Activated T-cell treated with anti-CD3 and anti-CD28 coated beads, Interleukin-2, amount 50 U/mL, for 4 hours (primary cell): Measurements from ENCODE around the gene MAGEL2. TPM values are rescaled to one million over a fixed set of nuclear protein-coding genes. Genes with fewer than 3 reads are reported as not detected.

Experiments
- ATAC-seq, 2 donors: fragments of 200-7000 bp; cut with Tn5 transposase; one replicate each; pipeline ENCODE4 v1.10.0; 2021
- DNase-seq: peaks from one replicate; pipeline ENCODE4 v3.0.0-alpha.2; 2020
- H3K27me3 Mint-ChIP-seq: one replicate; pipeline ENCODE4 v1.8.0; 2021; ENCODE audit warnings: low read depth, mixed read lengths
- H3K36me3 Mint-ChIP-seq: one replicate; pipeline ENCODE4 v1.8.0; 2022; ENCODE audit warnings: mixed read lengths; ENCODE audit not compliant: insufficient read depth
- H3K4me1 Mint-ChIP-seq: one replicate; pipeline ENCODE4 v1.8.0; 2021; ENCODE audit warnings: low read depth, mixed read lengths
- H3K4me3 Mint-ChIP-seq: one replicate; pipeline ENCODE4 v1.8.0; 2021; ENCODE audit warnings: mild to moderate bottlenecking, moderate library complexity, mixed read lengths
- H3K9me3 Mint-ChIP-seq: one replicate; pipeline ENCODE4 v1.8.0; 2021; ENCODE audit warnings: mixed read lengths
- total RNA-seq, 3 donors: library from RNA; stranded (reverse); gene quantifications; one replicate each; pipeline ENCODE4 v1.2.1, GENCODE V29; 2021

Gene MAGEL2
- total RNA-seq = not detected

- Mint-ChIP-seq H3K4me3 (no peak within 1 kb of the TSS), H3K36me3 (no peaks in the 10 kb centered on the region), H3K27me3 (peaks cover 9% of the 10 kb centered on the region), H3K4me1 (no peaks in the 10 kb centered on the region), H3K9me3 (no peaks in the 10 kb centered on the region)
- DNase-seq (no peak), ATAC-seq (no peak)
These were observed at the start of gene MAGEL2 for GRCh38 chr15:23647421-23648370. Gene MAGEL2 (minus strand): TSS chr15:23647867. CDS start chr15:23647742, 125 bp downstream.

DNA sequence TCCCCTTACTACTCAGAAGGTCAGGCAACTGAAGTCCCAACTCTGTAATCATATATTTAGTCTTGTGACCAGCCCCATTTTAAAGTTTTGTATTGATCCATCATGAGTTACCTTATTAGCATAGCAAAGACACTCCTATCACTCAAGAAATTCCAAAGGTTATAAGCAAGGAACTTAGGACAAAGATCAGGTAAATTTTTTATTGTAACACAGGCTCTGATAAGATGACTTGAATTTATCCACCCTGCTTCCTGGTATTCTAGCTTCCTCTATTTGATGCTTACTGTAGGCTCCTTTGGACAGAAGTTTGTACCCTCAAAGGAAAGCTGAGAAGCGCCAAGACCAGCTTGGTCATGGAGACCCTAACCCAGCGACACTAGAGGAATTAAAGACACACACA is 47.6 kb upstream of the MAGEL2 start:
- Mint-ChIP-seq H3K36me3 (no peaks in the 10 kb centered on the region), H3K4me3 (no peak overlapping the region), H3K9me3 (peaks cover 21% of the 10 kb centered on the region), H3K4me1 (no peaks in the 10 kb centered on the region), H3K27me3 (no peaks in the 10 kb centered on the region)
- ATAC-seq = no peak
- no peak for DNase-seq

GRCh38 chr15:23694592-23694991 is 46.9 kb upstream of the MAGEL2 start:
- no peaks in the 10 kb centered on the region for H3K36me3 Mint-ChIP-seq
- peaks cover 20% of the 10 kb centered on the region for H3K9me3 Mint-ChIP-seq
- H3K4me3 Mint-ChIP-seq = no peak overlapping the region
- DNase-seq (no peak), ATAC-seq (no peak)
- no peaks in the 10 kb centered on the region for H3K4me1 Mint-ChIP-seq
- no peaks in the 10 kb centered on the region for H3K27me3 Mint-ChIP-seq

- Mint-ChIP-seq H3K36me3 (no peaks in the 10 kb centered on the region), H3K9me3 (peaks cover 20% of the 10 kb centered on the region), H3K27me3 (no peaks in the 10 kb centered on the region), H3K4me1 (no peaks in the 10 kb centered on the region), H3K4me3 (no peak overlapping the region)
- DNase-seq (no peak), ATAC-seq (no peak)
These were observed 42.8 kb upstream of the MAGEL2 start for GRCh38 chr15:23690450-23690852.

GRCh38 chr15:23690015-23690414 is 42.3 kb upstream of the MAGEL2 start:
- no peak for DNase-seq
- peaks cover 18% of the 10 kb centered on the region for H3K9me3 Mint-ChIP-seq

GRCh38 chr15:23687143-23687470 is 39.4 kb upstream of the MAGEL2 start, which contains the start of gene NDN:
Gene NDN (minus strand): TSS chr15:23687305. CDS start chr15:23687217, 88 bp downstream.
- no peak within 1 kb of the TSS for H3K4me3 Mint-ChIP-seq
- H3K36me3 Mint-ChIP-seq = no peaks in the 10 kb centered on the region
- DNase-seq = no peak
- peaks cover 9% of the 10 kb centered on the region for H3K9me3 Mint-ChIP-seq
- no peaks in the 10 kb centered on the region for H3K4me1 Mint-ChIP-seq
- no peak for ATAC-seq
- no peaks in the 10 kb centered on the region for H3K27me3 Mint-ChIP-seq

More at GRCh38 chr15:23690015-23690414, 42.3 kb upstream of the MAGEL2 start:
- Mint-ChIP-seq H3K4me3 (no peak overlapping the region), H3K36me3 (no peaks in the 10 kb centered on the region), H3K4me1 (no peaks in the 10 kb centered on the region), H3K27me3 (no peaks in the 10 kb centered on the region)
- no peak for ATAC-seq

DNA sequence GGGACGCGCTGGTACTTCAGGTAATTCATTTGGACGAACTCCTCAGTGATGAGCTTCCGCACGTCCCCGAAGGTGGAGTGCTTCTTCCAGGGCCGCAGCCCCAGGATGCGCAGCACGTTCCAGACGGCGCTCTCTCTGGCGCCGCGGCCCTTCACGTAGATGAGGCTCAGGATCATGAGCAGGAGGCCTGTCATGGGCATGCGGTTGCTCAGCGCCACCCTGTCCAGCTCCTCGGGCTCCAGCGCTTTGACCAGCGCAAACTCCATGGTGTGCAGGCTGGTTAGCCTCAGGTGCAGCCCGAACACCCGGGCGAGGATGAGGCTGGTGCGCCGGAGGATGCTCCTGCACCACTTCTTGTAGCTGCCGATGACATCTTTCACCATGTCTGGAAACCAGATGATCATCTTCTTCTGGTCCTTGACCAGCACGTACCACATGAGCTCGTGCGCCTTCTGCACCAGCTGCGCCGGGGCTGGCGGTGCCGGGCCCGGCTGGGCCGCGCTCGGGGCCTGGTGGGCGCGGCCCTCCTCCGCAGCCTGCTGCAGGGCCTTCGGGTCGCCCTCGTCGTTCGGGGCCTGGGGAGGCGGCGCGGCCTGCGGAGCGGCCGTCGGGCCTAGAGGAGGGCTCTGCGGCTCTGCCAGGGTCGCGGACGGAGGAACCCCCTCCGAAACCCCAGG is 38.9 kb upstream of the MAGEL2 start:
- H3K27me3 Mint-ChIP-seq = no peaks in the 10 kb centered on the region
- no peaks in the 10 kb centered on the region for H3K4me1 Mint-ChIP-seq
- ATAC-seq (no peak), DNase-seq (no peak)
- no peaks in the 10 kb centered on the region for H3K36me3 Mint-ChIP-seq
- H3K4me3 Mint-ChIP-seq = no peak overlapping the region
- peaks cover 8% of the 10 kb centered on the region for H3K9me3 Mint-ChIP-seq

- Mint-ChIP-seq H3K27me3 (no peaks in the 10 kb centered on the region), H3K36me3 (no peaks in the 10 kb centered on the region), H3K4me1 (no peaks in the 10 kb centered on the region), H3K4me3 (no peak overlapping the region), H3K9me3 (no peaks in the 10 kb centered on the region)
- DNase-seq = no peak
- ATAC-seq = no peak
These were observed 23.8 kb upstream of the MAGEL2 start for GRCh38 chr15:23671481-23671880.

DNA sequence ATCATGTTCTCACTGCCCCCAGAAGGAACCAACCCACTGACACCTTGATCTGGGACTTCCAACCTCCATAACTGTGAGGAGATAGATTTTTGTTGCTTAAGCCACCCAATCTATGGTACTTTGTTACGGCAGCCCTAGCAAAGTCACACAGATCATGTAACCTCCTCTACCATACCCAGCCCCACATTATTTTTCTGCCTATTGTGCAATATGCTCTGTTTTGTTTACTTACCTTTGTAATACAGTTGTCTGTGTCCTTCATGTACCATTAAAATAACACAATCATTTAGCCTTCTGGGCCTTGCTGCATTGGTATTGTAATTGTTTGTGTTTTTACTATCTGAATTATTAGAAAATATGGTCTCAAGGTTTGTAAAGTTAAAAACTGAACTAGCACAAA is 23.3 kb upstream of the MAGEL2 start:
- H3K4me1 Mint-ChIP-seq = no peaks in the 10 kb centered on the region
- ATAC-seq = no peak
- H3K27me3 Mint-ChIP-seq = no peaks in the 10 kb centered on the region
- H3K4me3 Mint-ChIP-seq = no peak overlapping the region
- no peaks in the 10 kb centered on the region for H3K36me3 Mint-ChIP-seq
- H3K9me3 Mint-ChIP-seq = no peaks in the 10 kb centered on the region
- no peak for DNase-seq

- Mint-ChIP-seq H3K27me3 (no peaks in the 10 kb centered on the region), H3K36me3 (no peaks in the 10 kb centered on the region), H3K4me1 (no peaks in the 10 kb centered on the region)
These were observed 15.6 kb upstream of the MAGEL2 start for GRCh38 chr15:23663232-23663631.

DNA sequence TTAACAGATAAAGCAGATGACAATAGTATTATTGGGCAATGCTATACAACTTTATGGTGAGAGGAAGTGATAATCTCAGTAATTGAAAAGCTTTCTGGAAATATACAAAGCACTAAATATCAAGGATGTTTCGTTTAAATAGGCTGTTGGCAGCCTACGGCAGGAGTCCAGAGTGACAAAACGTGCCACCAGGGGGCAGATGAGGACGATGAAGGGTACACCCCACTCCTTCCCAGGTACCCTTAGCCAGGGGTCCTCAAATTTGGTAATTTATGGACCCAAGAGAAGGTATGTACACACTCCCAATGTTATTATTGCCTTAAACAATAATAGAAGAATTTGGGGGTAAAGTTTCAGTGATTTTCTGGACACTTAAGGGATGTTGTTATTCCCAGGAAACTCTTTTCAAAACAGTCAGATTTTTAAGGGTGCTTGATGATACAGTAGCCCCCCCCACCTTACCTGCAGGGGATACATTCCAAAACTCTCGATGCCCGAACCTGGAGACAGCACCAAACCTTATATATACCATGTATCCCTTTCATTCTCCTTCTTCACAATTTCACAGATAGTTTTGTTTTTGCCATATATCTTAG is 1.4 kb upstream of the MAGEL2 start:
- Mint-ChIP-seq H3K9me3 (no peaks in the 10 kb centered on the region), H3K27me3 (peaks cover 4% of the 10 kb centered on the region), H3K4me1 (no peaks in the 10 kb centered on the region), H3K4me3 (no peak overlapping the region), H3K36me3 (no peaks in the 10 kb centered on the region)
- ATAC-seq (no peak), DNase-seq (no peak)

More at GRCh38 chr15:23663232-23663631, 15.6 kb upstream of the MAGEL2 start:
- no peak for DNase-seq
- peaks cover 3% of the 10 kb centered on the region for H3K9me3 Mint-ChIP-seq
- H3K4me3 Mint-ChIP-seq = no peak overlapping the region
- no peak for ATAC-seq

DNA sequence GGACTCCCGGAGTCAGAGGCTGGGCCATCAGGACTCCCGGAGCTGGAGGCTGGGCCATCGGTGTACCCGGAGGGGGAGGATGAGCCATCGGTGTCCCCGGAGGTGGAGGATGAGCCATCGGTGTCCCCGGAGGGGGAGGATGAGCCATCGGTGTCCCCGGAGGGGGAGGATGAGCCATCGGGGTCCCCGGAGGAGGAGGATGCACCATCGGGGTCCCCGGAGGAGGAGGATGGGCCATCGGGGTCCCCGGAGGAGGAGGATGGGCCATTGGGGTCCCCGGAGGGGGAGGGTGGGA is 719 bp downstream of the MAGEL2 start:
- H3K4me3 Mint-ChIP-seq = no peak overlapping the region
- H3K27me3 Mint-ChIP-seq = peaks cover 9% of the 10 kb centered on the region
- no peaks in the 10 kb centered on the region for H3K4me1 Mint-ChIP-seq
- no peak for DNase-seq
- H3K9me3 Mint-ChIP-seq = no peaks in the 10 kb centered on the region
- H3K36me3 Mint-ChIP-seq = no peaks in the 10 kb centered on the region
- no peak for ATAC-seq

- H3K4me1 Mint-ChIP-seq = no peaks in the 10 kb centered on the region
- DNase-seq = no peak
- no peak overlapping the region for H3K4me3 Mint-ChIP-seq
- H3K27me3 Mint-ChIP-seq = peaks cover 9% of the 10 kb centered on the region
- H3K9me3 Mint-ChIP-seq = no peaks in the 10 kb centered on the region
- ATAC-seq = no peak
- H3K36me3 Mint-ChIP-seq = no peaks in the 10 kb centered on the region
These were observed 1.3 kb downstream of the MAGEL2 start for GRCh38 chr15:23646165-23647000.
